ENCODE results near the gene OR51V1. TPM values are rescaled to one million over a fixed set of nuclear protein-coding genes. Genes with fewer than 3 reads are reported as not detected.
"Not testable (repeated sequence)": the region's sequence is repeated elsewhere in the genome, so short reads cannot be mapped to it uniquely, and the experiment has no call there.

The OR51V1 gene
- total RNA-seq (ENCODE audit: low replicate concordance): not detected in 2 replicates

GRCh38 chr11:5200582-5200981, at the start of gene OR51V1:
Gene OR51V1, minus strand, starts transcription at chr11:5200682. Its CDS starts 0 bp downstream, at chr11:5200682.
- no peaks in the 10 kb centered on the region for H3K36me3 ChIP-seq
- Mint-ChIP-seq H3K27ac (no peak within 1 kb of the TSS), H3K27me3 (ENCODE audit: insufficient read depth, low read depth) (no peaks in the 10 kb centered on the region), H3K4me1 (no peaks in the 10 kb centered on the region), H3K9me3 (no peaks in the 10 kb centered on the region), H3K4me3 (no peak within 1 kb of the TSS), H3K36me3 (no peaks in the 10 kb centered on the region)
- peaks cover 19% of the 10 kb centered on the region for H3K4me1 ChIP-seq
- no peaks in the 10 kb centered on the region for H3F3A ChIP-seq (ENCODE audit: low read depth)
- no peaks in the 10 kb centered on the region for H3K9me3 ChIP-seq (ENCODE audit: low read depth)
- no peak for DNase-seq (ENCODE audit: low spot score)
- H3K27me3 ChIP-seq: no peaks in the 10 kb centered on the region
- peak within 1 kb of the TSS; percentile 35 for H2AFZ ChIP-seq (replicated peaks)
- no peaks in the 10 kb centered on the region for H3K79me2 ChIP-seq (ENCODE audit: low read depth)
- no peak within 1 kb of the TSS for H3K9ac ChIP-seq
- TF ChIP-seq EZH2phosphoT487 (IDR thresholded peaks at IDR 0.05) (no peak), CTCF (IDR thresholded peaks at IDR 0.05) (no peak), EZH2 (IDR thresholded peaks at IDR 0.05) (no peak)
- H3K4me3 ChIP-seq: no peak within 1 kb of the TSS
- no peak within 1 kb of the TSS for H3K27ac ChIP-seq
- H4K20me1 ChIP-seq (ENCODE audit: low read depth): no peaks in the 10 kb centered on the region
- no peak within 1 kb of the TSS for H3K4me2 ChIP-seq

GRCh38 chr11:5249807-5250396, 49.4 kb upstream of the OR51V1 start, which contains the start of gene HBG1:
Gene HBG1, minus strand, starts transcription at chr11:5249857. Its CDS starts 53 bp downstream, at chr11:5249804.
- not testable (repeated sequence) for H3F3A ChIP-seq (ENCODE audit: low read depth); H2AFZ ChIP-seq (replicated peaks); H3K27me3 ChIP-seq; H3K36me3 ChIP-seq; H3K4me3 Mint-ChIP-seq; DNase-seq (ENCODE audit: low spot score); H3K9ac ChIP-seq; H3K4me1 ChIP-seq; H3K27ac ChIP-seq; H3K79me2 ChIP-seq (ENCODE audit: low read depth); H3K9me3 ChIP-seq (ENCODE audit: low read depth); H3K4me1 Mint-ChIP-seq; H4K20me1 ChIP-seq (ENCODE audit: low read depth); H3K27ac Mint-ChIP-seq; H3K9me3 Mint-ChIP-seq; H3K27me3 Mint-ChIP-seq (ENCODE audit: insufficient read depth, low read depth); H3K4me2 ChIP-seq; H3K4me3 ChIP-seq; H3K36me3 Mint-ChIP-seq

DNA sequence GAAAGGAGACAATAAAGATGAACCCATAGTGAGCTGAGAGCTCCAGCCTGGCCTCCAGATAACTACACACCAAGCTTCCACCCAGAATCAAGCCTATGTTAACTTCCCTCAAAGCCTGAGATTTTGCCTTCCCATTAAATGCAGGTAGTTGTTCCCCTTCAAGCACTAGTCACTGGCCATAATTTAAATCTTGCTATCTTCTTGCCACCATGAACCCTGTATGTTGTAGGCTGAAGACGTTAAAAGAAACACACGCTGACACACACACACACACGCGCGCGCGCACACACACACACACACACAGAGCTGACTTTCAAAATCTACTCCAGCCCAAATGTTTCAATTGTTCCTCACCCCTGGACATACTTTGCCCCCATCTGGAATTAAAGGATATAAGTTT, 48.0 kb upstream of the OR51V1 start:
- not testable (repeated sequence) for H3F3A ChIP-seq (ENCODE audit: low read depth); H3K9ac ChIP-seq; H3K36me3 ChIP-seq; H3K79me2 ChIP-seq (ENCODE audit: low read depth); H3K27me3 Mint-ChIP-seq (ENCODE audit: insufficient read depth, low read depth); H3K27me3 ChIP-seq; H3K27ac ChIP-seq; H3K4me2 ChIP-seq; H3K9me3 ChIP-seq (ENCODE audit: low read depth); H3K4me3 ChIP-seq; DNase-seq (ENCODE audit: low spot score); H3K9me3 Mint-ChIP-seq; H3K4me1 ChIP-seq; H3K4me1 Mint-ChIP-seq; H4K20me1 ChIP-seq (ENCODE audit: low read depth); H2AFZ ChIP-seq (replicated peaks); H3K36me3 Mint-ChIP-seq; H3K4me3 Mint-ChIP-seq
- peak overlapping the region; percentile 78 for H3K27ac Mint-ChIP-seq

- Mint-ChIP-seq H3K27ac (no peak overlapping the region), H3K27me3 (ENCODE audit: insufficient read depth, low read depth) (no peaks in the 10 kb centered on the region), H3K36me3 (no peaks in the 10 kb centered on the region), H3K4me3 (no peak overlapping the region), H3K4me1 (peaks cover 6% of the 10 kb centered on the region), H3K9me3 (no peaks in the 10 kb centered on the region)
- Histone ChIP-seq H3F3A (ENCODE audit: low read depth) (no peaks in the 10 kb centered on the region), H3K4me2 (no peak overlapping the region), H3K9ac (no peak overlapping the region), H3K27ac (no peak overlapping the region), H4K20me1 (ENCODE audit: low read depth) (no peaks in the 10 kb centered on the region), H3K27me3 (no peaks in the 10 kb centered on the region), H3K79me2 (ENCODE audit: low read depth) (no peaks in the 10 kb centered on the region), H3K4me3 (no peak overlapping the region), H3K4me1 (no peaks in the 10 kb centered on the region), H2AFZ (replicated peaks) (no peak overlapping the region), H3K9me3 (ENCODE audit: low read depth) (no peaks in the 10 kb centered on the region), H3K36me3 (no peaks in the 10 kb centered on the region)
- TF ChIP-seq CTCF (IDR thresholded peaks at IDR 0.05) (no peak), EZH2 (IDR thresholded peaks at IDR 0.05) (no peak), EZH2phosphoT487 (IDR thresholded peaks at IDR 0.05) (no peak)
- no peak for DNase-seq (ENCODE audit: low spot score)
Observed at GRCh38 chr11:5247472-5248192, 47.1 kb upstream of the OR51V1 start.
